RPMI7951 (cell line): ENCODE results near the gene URGCP. TPM values are rescaled to one million over a fixed set of nuclear protein-coding genes. Genes with fewer than 3 reads are reported as not detected.
A peak's percentile ranks its signal among the peaks of the same experiment; 100 is the strongest.

Source experiments
- DNase-seq: peaks from one replicate; pipeline ENCODE4 v3.0.0-alpha.2; 2012; ENCODE audit warnings: low read depth
- total RNA-seq: library from RNA; depleted of rRNA; stranded (reverse); fragments of >200 nt; shearing (Covaris generic); gene quantifications from 2 replicates; pipeline ENCODE4 v1.2.3, GENCODE V29; 2014; rRNA removed

URGCP gene
- total RNA-seq: 29.4 and 32.8 TPM in 2 replicates

GRCh38 chr7:43906331-43907010 lies at the start of gene URGCP:
URGCP (minus strand) TSS chr7:43906596; CDS start chr7:43906575, 21 bp downstream.
- DNase-seq: peak; percentile 40

GRCh38 chr7:43956027-43956426 lies 49.6 kb upstream of the URGCP start:
- DNase-seq: no peak

GRCh38 chr7:43954524-43955228 lies 48.3 kb upstream of the URGCP start:
- peak; percentile 76 for DNase-seq

- no peak for DNase-seq
Measured at GRCh38 chr7:43953071-43953470, 46.7 kb upstream of the URGCP start.

- no peak for DNase-seq
Measured at GRCh38 chr7:43952028-43952427, 45.6 kb upstream of the URGCP start.

GRCh38 chr7:43944286-43944685 lies 37.9 kb upstream of the URGCP start:
- no peak for DNase-seq

GRCh38 chr7:43943417-43944187 lies 37.2 kb upstream of the URGCP start:
- no peak for DNase-seq

- DNase-seq: no peak
Measured at GRCh38 chr7:43942997-43943396, 36.6 kb upstream of the URGCP start.

- no peak for DNase-seq
Measured at GRCh38 chr7:43942250-43942649, 35.9 kb upstream of the URGCP start.

GRCh38 chr7:43938892-43939482 lies 32.6 kb upstream of the URGCP start:
- DNase-seq: no peak

- DNase-seq: no peak
Measured at GRCh38 chr7:43937444-43937843, 31.0 kb upstream of the URGCP start.

- no peak for DNase-seq
Measured at GRCh38 chr7:43933902-43934560, 27.6 kb upstream of the URGCP start.

- DNase-seq: no peak
Measured at GRCh38 chr7:43931346-43931745, 24.9 kb upstream of the URGCP start.

- DNase-seq: no peak
Measured at GRCh38 chr7:43929529-43930457, 23.4 kb upstream of the URGCP start.

- DNase-seq: no peak
Measured at GRCh38 chr7:43927810-43928209, 21.4 kb upstream of the URGCP start.

GRCh38 chr7:43926798-43927123 lies 20.4 kb upstream of the URGCP start:
- no peak for DNase-seq

- DNase-seq: peak; percentile 74
Measured at GRCh38 chr7:43925984-43926797, 19.8 kb upstream of the URGCP start, which contains the start of gene UBE2D4. UBE2D4 (plus strand) TSS chr7:43926436; CDS start chr7:43926533, 97 bp downstream.

- DNase-seq: no peak
Measured at GRCh38 chr7:43922726-43923125, 16.3 kb upstream of the URGCP start.

- no peak for DNase-seq
Measured at GRCh38 chr7:43921423-43921822, 15.0 kb upstream of the URGCP start.

GRCh38 chr7:43915907-43916306 lies 9.5 kb upstream of the URGCP start:
- DNase-seq: no peak
